GM12875 (cell line): ENCODE measurements around the gene ZNF407.

Source experiments
- H3K4me3 ChIP-seq: one replicate; pipeline ENCODE4 v1.5.1; 2011; ENCODE audit warnings: low read depth, low read length, control low read depth
- TF ChIP-seq, protein P1 (sequence below): IDR thresholded peaks from 2 replicates; pipeline ENCODE4 v1.5.1; 2011; ENCODE audit warnings: low read depth, mild to moderate bottlenecking, control low read depth, inconsistent platforms, low read length, moderate library complexity, borderline replicate concordance; ENCODE audit not compliant: insufficient read depth

The ZNF407 gene

DNA sequence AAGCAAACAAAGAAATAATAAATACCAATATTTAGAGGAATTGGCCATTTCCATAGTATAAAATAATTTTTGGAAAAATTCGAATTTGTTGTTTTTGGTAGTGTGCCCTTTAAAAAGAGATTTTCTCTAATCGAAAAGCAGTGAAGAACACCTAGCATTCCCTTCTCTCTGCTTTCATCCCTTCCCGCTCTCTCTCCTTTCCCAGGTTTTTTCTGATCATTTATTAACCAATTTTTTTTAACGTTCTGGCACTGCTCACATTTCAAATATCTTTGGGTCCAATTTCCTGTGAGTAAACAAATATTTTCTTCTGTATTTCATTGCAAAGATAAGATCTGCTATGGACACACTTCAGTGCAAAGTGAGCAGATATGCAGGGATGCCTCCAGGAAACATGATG is 101.2 kb downstream of the ZNF407 start:
- no peak overlapping the region for H3K4me3 ChIP-seq

GRCh38 chr18:74699455-74699854 is 101.8 kb downstream of the ZNF407 start:
- TF ChIP-seq, protein P1, sequence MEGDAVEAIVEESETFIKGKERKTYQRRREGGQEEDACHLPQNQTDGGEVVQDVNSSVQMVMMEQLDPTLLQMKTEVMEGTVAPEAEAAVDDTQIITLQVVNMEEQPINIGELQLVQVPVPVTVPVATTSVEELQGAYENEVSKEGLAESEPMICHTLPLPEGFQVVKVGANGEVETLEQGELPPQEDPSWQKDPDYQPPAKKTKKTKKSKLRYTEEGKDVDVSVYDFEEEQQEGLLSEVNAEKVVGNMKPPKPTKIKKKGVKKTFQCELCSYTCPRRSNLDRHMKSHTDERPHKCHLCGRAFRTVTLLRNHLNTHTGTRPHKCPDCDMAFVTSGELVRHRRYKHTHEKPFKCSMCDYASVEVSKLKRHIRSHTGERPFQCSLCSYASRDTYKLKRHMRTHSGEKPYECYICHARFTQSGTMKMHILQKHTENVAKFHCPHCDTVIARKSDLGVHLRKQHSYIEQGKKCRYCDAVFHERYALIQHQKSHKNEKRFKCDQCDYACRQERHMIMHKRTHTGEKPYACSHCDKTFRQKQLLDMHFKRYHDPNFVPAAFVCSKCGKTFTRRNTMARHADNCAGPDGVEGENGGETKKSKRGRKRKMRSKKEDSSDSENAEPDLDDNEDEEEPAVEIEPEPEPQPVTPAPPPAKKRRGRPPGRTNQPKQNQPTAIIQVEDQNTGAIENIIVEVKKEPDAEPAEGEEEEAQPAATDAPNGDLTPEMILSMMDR: no peak
- no peak overlapping the region for H3K4me3 ChIP-seq

More for the DNA sequence above, 101.2 kb downstream of the ZNF407 start:
- TF ChIP-seq, protein P1: no peak

DNA sequence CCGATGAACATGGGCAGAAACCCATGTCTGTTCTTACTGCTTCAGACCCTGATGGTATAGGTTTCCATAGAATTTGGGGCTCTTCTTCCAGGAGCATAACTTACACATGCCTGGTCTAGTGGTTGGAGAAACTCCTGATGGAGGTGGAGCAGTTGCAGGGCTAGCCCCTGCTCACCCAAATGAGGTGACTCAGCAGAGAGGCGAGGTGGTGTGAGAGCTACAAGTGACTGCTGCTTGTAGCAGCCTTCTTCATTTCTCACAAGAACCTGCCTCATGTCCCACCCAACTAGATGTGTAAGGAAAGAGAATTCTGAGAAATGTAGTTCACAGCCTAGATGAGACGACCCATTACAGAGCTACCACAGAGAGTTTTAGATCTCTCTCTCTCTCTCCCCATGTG is 105.3 kb downstream of the ZNF407 start:
- TF ChIP-seq, protein P1: no peak
- no peak overlapping the region for H3K4me3 ChIP-seq

GRCh38 chr18:74708169-74708568 is 110.5 kb downstream of the ZNF407 start:
- no peak overlapping the region for H3K4me3 ChIP-seq
- TF ChIP-seq, protein P1: no peak

DNA sequence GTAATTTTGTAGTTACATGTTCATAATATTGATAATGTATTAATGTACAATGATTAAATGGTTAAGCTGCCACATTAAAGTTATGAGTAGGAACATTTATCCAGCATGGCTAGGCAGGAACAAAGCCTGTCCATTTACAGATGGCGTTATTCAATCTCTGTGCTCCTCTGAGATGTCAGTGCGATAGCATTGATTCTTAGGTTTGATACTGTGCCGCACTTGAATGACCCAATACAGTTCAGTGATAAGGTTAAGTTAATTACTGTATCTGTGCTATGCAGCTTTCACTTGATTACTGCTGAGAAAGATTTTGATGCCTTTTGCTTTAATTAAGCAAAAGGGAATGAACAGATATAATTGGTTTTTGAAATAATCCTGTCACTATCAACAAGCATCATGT is 111.8 kb downstream of the ZNF407 start:
- TF ChIP-seq, protein P1: no peak
- no peak overlapping the region for H3K4me3 ChIP-seq

GRCh38 chr18:74714120-74714519 is 116.5 kb downstream of the ZNF407 start:
- H3K4me3 ChIP-seq: no peak overlapping the region
- TF ChIP-seq, protein P1: no peak

DNA sequence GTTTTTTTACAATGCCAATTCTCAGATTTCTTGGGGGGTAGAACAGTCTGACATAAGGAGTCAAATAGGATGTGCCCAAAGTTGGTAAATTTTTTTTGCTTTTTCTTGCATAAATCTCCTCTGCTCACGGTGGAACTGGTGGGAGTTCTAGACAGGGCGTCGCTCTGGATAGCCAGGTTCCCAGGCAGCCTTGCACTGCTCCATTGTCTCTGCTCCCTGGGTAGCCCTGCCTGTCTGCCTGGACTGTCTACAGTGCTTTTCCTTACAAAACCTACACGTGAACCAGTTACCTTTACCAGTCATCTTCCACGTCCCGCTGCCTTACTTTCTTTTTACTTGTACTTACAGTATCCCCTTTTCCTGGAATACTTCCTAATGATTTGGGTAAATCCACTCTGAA is 117.1 kb downstream of the ZNF407 start:
- no peak overlapping the region for H3K4me3 ChIP-seq
- TF ChIP-seq, protein P1: no peak
